ENCODE data around the gene CCDC159. TPM values are rescaled to one million over a fixed set of nuclear protein-coding genes. Genes with fewer than 3 reads are reported as not detected.
A peak's percentile ranks its signal among the peaks of the same experiment; 100 is the strongest.
"Not testable (repeated sequence)": the region's sequence is repeated elsewhere in the genome, so short reads cannot be mapped to it uniquely, and the experiment has no call there.

CCDC159 gene
- total RNA-seq, 1 experiment from 2014 or later: 2.9 TPM

DNA sequence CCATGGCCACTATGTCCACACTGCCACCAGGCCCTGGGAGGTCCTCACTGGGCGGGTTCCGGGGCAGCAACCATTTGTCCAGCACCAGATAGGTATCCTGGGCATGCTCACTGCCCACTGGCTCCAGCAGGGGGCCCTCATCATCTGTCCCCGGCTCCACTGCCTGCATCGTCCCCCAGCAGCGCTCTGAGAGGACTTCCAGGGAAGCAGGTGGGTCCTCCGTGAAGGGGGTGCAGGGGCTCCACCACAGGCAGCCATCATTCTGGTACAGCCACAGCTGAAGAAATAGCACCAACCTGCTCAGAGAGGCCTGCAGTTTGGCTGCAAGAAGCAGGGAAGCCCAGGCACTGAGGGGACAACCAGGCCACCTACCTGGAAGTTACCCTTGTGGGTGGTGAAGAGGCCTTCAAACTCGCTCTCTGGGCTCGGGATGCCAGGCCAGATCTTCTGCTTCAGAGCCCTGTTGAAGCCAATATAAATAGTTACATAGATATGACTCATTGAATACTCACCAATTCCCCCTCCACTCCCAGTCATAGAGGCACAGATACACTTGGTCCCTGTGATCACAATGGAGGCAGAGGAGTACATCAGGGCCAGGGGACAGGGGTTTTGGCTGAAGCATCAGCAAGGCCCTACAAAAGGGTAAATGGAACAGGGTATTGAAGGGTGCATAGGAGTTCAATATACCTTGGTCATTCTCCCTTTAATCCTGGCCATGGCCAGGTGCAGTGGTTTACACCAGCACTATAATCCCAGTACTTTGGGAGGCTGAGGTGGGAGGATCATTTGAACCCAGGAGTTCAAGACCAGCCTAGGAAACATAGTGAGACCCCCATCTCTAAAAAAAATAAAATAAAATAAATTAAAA, 32.2 kb downstream of the CCDC159 start:
- peak; percentile 63 for DNase-seq
- no peaks in the 10 kb centered on the region for H4K20me1 ChIP-seq (ENCODE audit: insufficient read depth, low read depth, low read length)
- peak overlapping the region; percentile 26 for H3K4me2 ChIP-seq (ENCODE audit: low read depth, low read length, poor library complexity, severe bottlenecking)

DNA sequence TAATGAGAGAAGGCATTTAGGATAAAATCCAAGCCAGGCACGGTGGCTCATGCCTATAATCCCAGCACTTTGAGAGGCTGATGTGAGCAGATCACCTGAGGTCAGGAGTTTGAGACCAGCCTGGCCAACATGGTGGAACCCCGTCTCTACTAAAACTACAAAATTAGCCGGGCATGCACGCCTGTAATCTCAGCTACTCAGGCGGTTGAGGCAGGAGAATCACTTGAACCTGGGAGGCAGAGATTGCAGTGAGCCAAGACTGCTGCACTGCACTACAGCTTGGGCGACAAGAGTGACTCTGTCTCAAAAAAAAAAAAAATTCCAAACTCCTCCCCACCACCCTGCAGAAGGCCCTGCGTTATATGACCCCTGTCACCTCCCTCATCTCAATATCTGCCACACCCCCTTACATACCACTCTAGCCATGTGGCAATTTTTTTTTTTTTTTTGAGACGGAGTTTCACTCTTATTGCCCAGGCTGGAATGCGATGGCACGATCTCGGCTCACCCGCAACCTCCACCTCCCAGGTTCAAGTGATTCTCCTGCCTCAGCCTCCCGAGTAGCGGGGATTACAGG, 33.0 kb downstream of the CCDC159 start:
- peaks cover 46% of the 10 kb centered on the region for H3K79me2 ChIP-seq (ENCODE audit: low read length)
- peak overlapping the region; percentile 89; the same call in 1 of the 2 replicates for H3K4me3 ChIP-seq (ENCODE audit: low read length)
- H2AFZ ChIP-seq (ENCODE audit: low read length); H3K36me3 ChIP-seq (ENCODE audit: insufficient read depth, low read length); H4K20me1 ChIP-seq (ENCODE audit: insufficient read depth, low read depth, low read length); H3K9ac ChIP-seq (ENCODE audit: low read length); H3K27ac ChIP-seq (ENCODE audit: low read length); H3K27me3 ChIP-seq (ENCODE audit: low read length); H3K9me2 ChIP-seq (replicated peaks; ENCODE audit: insufficient read depth, low read length); H3K9me3 ChIP-seq (ENCODE audit: low read length): not testable (repeated sequence)
- H3K4me1 ChIP-seq (ENCODE audit: low read length): peaks cover 62% of the 10 kb centered on the region
- peak overlapping the region; percentile 93 for H3K4me2 ChIP-seq (ENCODE audit: low read depth, low read length, poor library complexity, severe bottlenecking)
- DNase-seq: peak; percentile 66

More for the DNA sequence above, 32.2 kb downstream of the CCDC159 start:
- Histone ChIP-seq H2AFZ (ENCODE audit: low read length) (no peak overlapping the region), H3K9ac (ENCODE audit: low read length) (no peak overlapping the region; the same call in none of the 2 replicates), H3K9me3 (ENCODE audit: low read length) (no peaks in the 10 kb centered on the region), H3K36me3 (ENCODE audit: insufficient read depth, low read length) (0 out of 2 replicates have a peak, but pooled peaks cover 4% of the 10 kb centered on the region), H3K9me2 (replicated peaks; ENCODE audit: insufficient read depth, low read length) (no peaks in the 10 kb centered on the region), H3K4me1 (ENCODE audit: low read length) (peaks cover 70% of the 10 kb centered on the region), H3K27ac (ENCODE audit: low read length) (no peak overlapping the region), H3K27me3 (ENCODE audit: low read length) (no peaks in the 10 kb centered on the region), H3K79me2 (ENCODE audit: low read length) (peaks cover 46% of the 10 kb centered on the region), H3K4me3 (ENCODE audit: low read length) (no peak overlapping the region)

DNA sequence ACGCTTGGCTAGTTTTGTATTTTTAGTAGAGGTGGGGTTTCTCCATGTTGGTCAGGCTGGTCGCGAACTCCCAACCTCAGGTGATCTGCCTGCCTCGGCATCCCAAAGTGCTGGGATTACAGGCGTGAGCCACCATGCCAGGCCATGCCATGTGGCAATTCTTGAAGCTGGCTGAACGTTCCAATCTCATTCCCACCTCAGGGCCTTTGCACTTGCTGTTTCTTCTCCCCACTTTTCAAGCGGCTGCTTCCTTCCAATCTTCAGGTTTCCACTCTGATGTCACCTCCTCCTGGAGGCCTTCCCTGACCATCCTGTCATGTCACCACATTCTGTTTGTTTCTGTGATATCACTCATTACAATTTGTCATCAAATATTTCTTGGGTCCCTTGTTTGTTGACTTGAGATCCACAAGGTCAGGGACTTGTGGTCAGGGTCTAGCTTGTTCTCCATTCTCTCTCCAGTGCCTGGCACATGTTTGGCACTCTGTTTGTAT, 33.6 kb downstream of the CCDC159 start:
- peaks cover 46% of the 10 kb centered on the region for H3K79me2 ChIP-seq (ENCODE audit: low read length)
- no peaks in the 10 kb centered on the region for H3K9me2 ChIP-seq (replicated peaks; ENCODE audit: insufficient read depth, low read length)
- H3K27ac ChIP-seq (ENCODE audit: low read length): peak overlapping the region; percentile 83
- H4K20me1 ChIP-seq (ENCODE audit: insufficient read depth, low read depth, low read length): no peaks in the 10 kb centered on the region
- peak overlapping the region; percentile 89 for H3K4me3 ChIP-seq (ENCODE audit: low read length)
- no peak overlapping the region for H2AFZ ChIP-seq (ENCODE audit: low read length)
- H3K9me3 ChIP-seq (ENCODE audit: low read length): no peaks in the 10 kb centered on the region
- DNase-seq: no peak
- peak overlapping the region; percentile 93 for H3K4me2 ChIP-seq (ENCODE audit: low read depth, low read length, poor library complexity, severe bottlenecking)
- H3K27me3 ChIP-seq (ENCODE audit: low read length): no peaks in the 10 kb centered on the region
- peaks cover 62% of the 10 kb centered on the region for H3K4me1 ChIP-seq (ENCODE audit: low read length)
- H3K9ac ChIP-seq (ENCODE audit: low read length): peak overlapping the region; percentile 87
- 0 out of 2 replicates have a peak, but pooled peaks cover 4% of the 10 kb centered on the region for H3K36me3 ChIP-seq (ENCODE audit: insufficient read depth, low read length)

DNA sequence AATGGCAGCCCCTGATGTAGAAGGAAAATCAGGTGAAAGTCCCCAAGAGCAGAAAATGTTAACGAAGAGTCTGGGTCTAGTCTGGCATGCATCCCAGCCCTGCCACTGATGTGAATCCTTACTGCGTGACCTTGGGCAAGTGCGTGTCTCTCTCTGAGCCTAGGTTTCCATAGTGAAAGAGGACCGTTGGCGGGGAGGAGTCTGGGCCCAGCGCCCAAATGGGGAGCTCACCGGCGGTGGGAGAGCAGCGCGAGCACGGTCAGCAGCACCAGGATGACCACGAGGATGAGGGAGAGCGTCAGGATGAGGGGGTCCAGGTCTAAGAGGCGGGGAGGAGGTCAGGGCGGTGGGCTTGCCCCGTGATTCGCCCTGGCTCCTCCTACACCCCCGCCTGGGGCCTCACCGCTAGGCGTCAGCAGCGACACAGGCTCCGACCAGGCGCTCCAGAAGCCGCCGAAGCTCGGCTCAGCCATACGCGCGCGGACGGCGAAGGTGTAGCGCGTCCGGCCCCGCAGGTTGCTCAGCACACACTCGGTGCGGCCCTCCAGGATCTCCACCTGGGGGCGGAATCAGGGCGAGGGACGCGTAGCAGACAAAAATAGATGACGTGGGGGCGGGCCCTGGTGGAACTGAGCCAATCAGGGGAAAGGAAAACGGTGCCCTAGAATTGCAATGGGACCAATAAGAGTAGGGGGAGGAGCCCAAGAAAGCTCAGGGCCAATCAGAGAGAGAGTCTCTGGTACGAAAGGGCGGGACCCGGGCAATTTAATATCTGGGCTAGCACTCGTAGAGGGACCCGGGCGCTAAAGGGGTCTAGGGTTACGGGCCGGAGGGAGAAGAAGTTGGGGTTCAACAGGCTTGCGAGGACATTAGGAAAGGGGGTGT, 34.6 kb downstream of the CCDC159 start:
- peak overlapping the region; percentile 87 for H3K9ac ChIP-seq (ENCODE audit: low read length)
- no peaks in the 10 kb centered on the region for H3K9me3 ChIP-seq (ENCODE audit: low read length)
- H3K4me2 ChIP-seq (ENCODE audit: low read depth, low read length, poor library complexity, severe bottlenecking): peak overlapping the region; percentile 93
- peaks cover 58% of the 10 kb centered on the region for H3K4me1 ChIP-seq (ENCODE audit: low read length)
- peak; percentile 99 for DNase-seq
- peak overlapping the region; percentile 83 for H3K27ac ChIP-seq (ENCODE audit: low read length)
- 0 out of 2 replicates have a peak, but pooled peaks cover 4% of the 10 kb centered on the region for H3K36me3 ChIP-seq (ENCODE audit: insufficient read depth, low read length)
- H2AFZ ChIP-seq (ENCODE audit: low read length): peak overlapping the region; percentile 99
- peaks cover 38% of the 10 kb centered on the region for H3K79me2 ChIP-seq (ENCODE audit: low read length)
- H4K20me1 ChIP-seq (ENCODE audit: insufficient read depth, low read depth, low read length): no peaks in the 10 kb centered on the region
- H3K9me2 ChIP-seq (replicated peaks; ENCODE audit: insufficient read depth, low read length): no peaks in the 10 kb centered on the region
- peak overlapping the region; percentile 89 for H3K4me3 ChIP-seq (ENCODE audit: low read length)
- H3K27me3 ChIP-seq (ENCODE audit: low read length): no peaks in the 10 kb centered on the region

DNA sequence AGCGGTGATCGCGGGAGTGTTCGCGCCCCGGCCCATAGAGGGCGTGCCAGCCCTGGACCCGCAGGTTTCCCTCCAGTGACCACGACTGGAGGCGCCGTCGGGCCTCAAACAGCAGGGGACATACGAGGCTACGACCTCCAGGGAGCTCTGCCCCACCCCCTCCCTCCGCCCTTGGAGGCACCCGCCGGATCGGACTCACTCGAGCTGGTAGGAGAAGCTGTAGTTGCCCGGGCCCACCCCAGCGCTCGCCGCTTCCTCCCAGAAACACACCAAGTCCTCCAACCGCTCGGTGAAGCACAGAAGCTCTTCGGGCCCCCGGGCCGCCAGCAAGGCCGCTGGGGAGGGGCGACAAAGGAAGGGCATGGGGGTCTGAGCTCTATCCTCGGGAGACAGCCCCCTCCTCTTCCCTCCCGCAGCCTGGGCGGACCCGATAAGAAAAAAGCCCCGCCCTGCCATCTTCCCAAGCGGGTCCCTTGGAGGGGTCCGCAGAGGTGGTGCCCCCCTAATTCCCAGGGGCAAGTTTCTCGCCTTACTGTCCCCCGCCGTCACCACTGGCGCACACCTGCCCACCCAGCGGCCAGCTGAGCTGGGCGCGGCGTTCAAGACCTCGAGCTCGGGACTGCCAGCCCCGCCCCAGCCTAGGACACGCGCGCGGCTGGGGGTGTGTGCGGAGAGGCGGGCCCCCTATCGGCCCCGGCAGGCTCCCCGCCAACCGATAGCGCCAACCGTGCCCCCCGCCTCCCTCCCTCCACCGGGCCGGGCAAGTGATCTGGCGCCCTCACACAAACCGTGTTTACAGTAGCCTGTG, 36.8 kb downstream of the CCDC159 start:
- peak; percentile 58 for DNase-seq
- Histone ChIP-seq H3K27ac (ENCODE audit: low read length) (no peak overlapping the region), H3K79me2 (ENCODE audit: low read length) (peaks cover 23% of the 10 kb centered on the region), H3K9ac (ENCODE audit: low read length) (no peak overlapping the region), H3K9me2 (replicated peaks; ENCODE audit: insufficient read depth, low read length) (no peaks in the 10 kb centered on the region), H3K27me3 (ENCODE audit: low read length) (no peaks in the 10 kb centered on the region), H3K4me2 (ENCODE audit: low read depth, low read length, poor library complexity, severe bottlenecking) (peak overlapping the region; percentile 13), H4K20me1 (ENCODE audit: insufficient read depth, low read depth, low read length) (no peaks in the 10 kb centered on the region), H3K9me3 (ENCODE audit: low read length) (no peaks in the 10 kb centered on the region), H3K4me1 (ENCODE audit: low read length) (peaks cover 38% of the 10 kb centered on the region), H3K36me3 (ENCODE audit: insufficient read depth, low read length) (0 out of 2 replicates have a peak, but pooled peaks cover under 1% of the 10 kb centered on the region), H2AFZ (ENCODE audit: low read length) (no peak overlapping the region), H3K4me3 (ENCODE audit: low read length) (peak overlapping the region; percentile 89; the same call in 1 of the 2 replicates)

DNA sequence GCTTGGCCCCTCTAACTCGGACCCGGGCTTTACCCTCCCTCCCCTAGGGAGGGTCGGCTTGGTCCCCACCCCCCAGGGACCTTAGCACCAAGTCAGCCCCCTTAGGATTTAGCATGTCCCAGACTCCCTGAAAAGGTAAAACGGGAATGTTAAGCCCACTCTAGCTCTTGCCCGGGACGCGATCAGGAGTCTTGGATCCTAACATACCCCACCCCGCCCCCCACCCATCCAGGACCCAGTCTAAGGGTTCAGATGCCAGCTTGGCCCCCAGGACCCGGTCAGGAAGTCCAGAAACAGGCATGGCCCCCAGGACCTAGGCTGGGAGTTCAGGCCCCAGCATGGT, 37.4 kb downstream of the CCDC159 start:
- Histone ChIP-seq H3K9me3 (ENCODE audit: low read length) (no peaks in the 10 kb centered on the region), H3K79me2 (ENCODE audit: low read length) (peaks cover 17% of the 10 kb centered on the region), H3K4me2 (ENCODE audit: low read depth, low read length, poor library complexity, severe bottlenecking) (peak overlapping the region; percentile 13), H3K27ac (ENCODE audit: low read length) (no peak overlapping the region), H4K20me1 (ENCODE audit: insufficient read depth, low read depth, low read length) (no peaks in the 10 kb centered on the region), H3K27me3 (ENCODE audit: low read length) (no peaks in the 10 kb centered on the region), H3K9ac (ENCODE audit: low read length) (no peak overlapping the region), H3K4me1 (ENCODE audit: low read length) (peaks cover 32% of the 10 kb centered on the region), H2AFZ (ENCODE audit: low read length) (no peak overlapping the region), H3K36me3 (ENCODE audit: insufficient read depth, low read length) (no peaks in the 10 kb centered on the region), H3K9me2 (replicated peaks; ENCODE audit: insufficient read depth, low read length) (no peaks in the 10 kb centered on the region), H3K4me3 (ENCODE audit: low read length) (no peak overlapping the region)
- DNase-seq: no peak

DNA sequence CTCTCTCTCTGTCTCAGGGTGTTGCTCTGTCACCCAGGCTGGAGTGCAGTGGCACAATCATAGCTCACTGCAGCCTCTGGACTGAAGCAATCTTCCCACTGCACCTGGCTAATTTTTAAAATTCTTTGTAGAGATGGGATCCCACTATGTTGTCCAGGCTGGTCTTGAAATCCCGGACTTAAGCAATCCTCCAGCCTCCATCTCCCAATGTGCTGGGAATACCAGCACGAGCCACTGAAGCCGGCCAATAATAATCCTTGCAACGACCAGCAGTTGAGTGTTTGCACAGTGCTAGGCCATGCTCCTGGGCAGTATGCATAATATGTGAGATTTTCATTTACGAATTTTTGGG, 38.4 kb downstream of the CCDC159 start:
- Histone ChIP-seq H3K4me2 (ENCODE audit: low read depth, low read length, poor library complexity, severe bottlenecking) (no peak overlapping the region), H3K9me3 (ENCODE audit: low read length) (no peaks in the 10 kb centered on the region), H3K4me1 (ENCODE audit: low read length) (peaks cover 23% of the 10 kb centered on the region), H3K36me3 (ENCODE audit: insufficient read depth, low read length) (no peaks in the 10 kb centered on the region), H2AFZ (ENCODE audit: low read length) (no peak overlapping the region), H3K9me2 (replicated peaks; ENCODE audit: insufficient read depth, low read length) (no peaks in the 10 kb centered on the region), H3K27me3 (ENCODE audit: low read length) (no peaks in the 10 kb centered on the region), H4K20me1 (ENCODE audit: insufficient read depth, low read depth, low read length) (no peaks in the 10 kb centered on the region), H3K9ac (ENCODE audit: low read length) (no peak overlapping the region), H3K4me3 (ENCODE audit: low read length) (no peak overlapping the region), H3K79me2 (ENCODE audit: low read length) (peaks cover 9% of the 10 kb centered on the region), H3K27ac (ENCODE audit: low read length) (no peak overlapping the region)
- no peak for DNase-seq
